Panc1 (cell line): ENCODE measurements around the gene PLA2G4F.

Source experiments
- POLR2AphosphoS5 ChIP-seq: IDR thresholded peaks from 2 replicates; pipeline ENCODE4 v1.6.1; 2012; ENCODE audit warnings: mild to moderate bottlenecking, low read depth, low read length, moderate library complexity
- SIN3A ChIP-seq: IDR thresholded peaks from 2 replicates; pipeline ENCODE4 v1.6.1; 2012; ENCODE audit warnings: low read depth, mild to moderate bottlenecking, low read length, moderate library complexity, borderline replicate concordance; ENCODE audit not compliant: insufficient read depth
- TF ChIP-seq, protein P1 (sequence below): fragments of 450-650 bp; IDR thresholded peaks from 2 replicates; pipeline ENCODE4 v1.5.1; 2017; ENCODE audit warnings: mild to moderate bottlenecking

GRCh38 chr15:42093966-42094365, 62.5 kb downstream of the PLA2G4F start:
- TF ChIP-seq POLR2AphosphoS5 (no peak), SIN3A (no peak)
- TF ChIP-seq, protein P1, sequence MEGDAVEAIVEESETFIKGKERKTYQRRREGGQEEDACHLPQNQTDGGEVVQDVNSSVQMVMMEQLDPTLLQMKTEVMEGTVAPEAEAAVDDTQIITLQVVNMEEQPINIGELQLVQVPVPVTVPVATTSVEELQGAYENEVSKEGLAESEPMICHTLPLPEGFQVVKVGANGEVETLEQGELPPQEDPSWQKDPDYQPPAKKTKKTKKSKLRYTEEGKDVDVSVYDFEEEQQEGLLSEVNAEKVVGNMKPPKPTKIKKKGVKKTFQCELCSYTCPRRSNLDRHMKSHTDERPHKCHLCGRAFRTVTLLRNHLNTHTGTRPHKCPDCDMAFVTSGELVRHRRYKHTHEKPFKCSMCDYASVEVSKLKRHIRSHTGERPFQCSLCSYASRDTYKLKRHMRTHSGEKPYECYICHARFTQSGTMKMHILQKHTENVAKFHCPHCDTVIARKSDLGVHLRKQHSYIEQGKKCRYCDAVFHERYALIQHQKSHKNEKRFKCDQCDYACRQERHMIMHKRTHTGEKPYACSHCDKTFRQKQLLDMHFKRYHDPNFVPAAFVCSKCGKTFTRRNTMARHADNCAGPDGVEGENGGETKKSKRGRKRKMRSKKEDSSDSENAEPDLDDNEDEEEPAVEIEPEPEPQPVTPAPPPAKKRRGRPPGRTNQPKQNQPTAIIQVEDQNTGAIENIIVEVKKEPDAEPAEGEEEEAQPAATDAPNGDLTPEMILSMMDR: no peak
